HL-60 (cell line): ENCODE measurements around the gene C1orf167.

Experiments
- DNase-seq, 2 experiments: peaks; one replicate each; pipeline ENCODE4 v3.0.0-alpha.2; 2010 to 2020; ENCODE audit warnings: low read depth in 1 of 2, low spot score in 1 of 2
- H3K27ac ChIP-seq: fragments of 250-450 bp; sonication (Bioruptor Pico); replicated peaks from 2 replicates; pipeline ENCODE4 v1.5.1; 2020; ENCODE audit warnings: mild to moderate bottlenecking, moderate library complexity
- H3K27me3 ChIP-seq: fragments of 250-450 bp; sonication (Bioruptor Pico); 2 replicates; pipeline ENCODE4 v1.5.1; 2021; ENCODE audit warnings: mild to moderate bottlenecking, moderate library complexity; ENCODE audit not compliant: insufficient read depth, poor library complexity, severe bottlenecking
- H3K4me3 ChIP-seq: replicated peaks from 2 replicates; pipeline ENCODE4 v1.5.1; 2011; ENCODE audit warnings: mild to moderate bottlenecking, control low read depth, low read length; ENCODE audit not compliant: insufficient read depth
- GABPA ChIP-seq: IDR thresholded peaks from 2 replicates; pipeline ENCODE4 v1.6.1; 2012; ENCODE audit warnings: low read depth
- POLR2AphosphoS5 ChIP-seq: IDR thresholded peaks from 2 replicates; pipeline ENCODE4 v1.6.1; 2012; ENCODE audit warnings: low read depth
- SPI1 ChIP-seq: IDR thresholded peaks from 2 replicates; pipeline ENCODE4 v1.6.1; 2012; ENCODE audit warnings: low read depth, mild to moderate bottlenecking, borderline replicate concordance
- TF ChIP-seq, protein P1 (sequence below): IDR thresholded peaks from one replicate; pipeline ENCODE4 v1.5.1; 2011; ENCODE audit warnings: low read length, control low read depth, inconsistent platforms; ENCODE audit not compliant: insufficient read depth
- TF ChIP-seq, protein P2 (sequence below): IDR thresholded peaks from 2 replicates; pipeline ENCODE4 v1.6.1; 2012; ENCODE audit warnings: low read depth; ENCODE audit not compliant: insufficient replicate concordance

Gene C1orf167

GRCh38 chr1:11761285-11761684, 708 bp upstream of the C1orf167 start:
- Histone ChIP-seq H3K4me3 (no peak overlapping the region), H3K27me3 (peaks cover 5% of the 10 kb centered on the region), H3K27ac (no peak overlapping the region)
- DNase-seq: no peak
- TF ChIP-seq GABPA: no peak

GRCh38 chr1:11764115-11764514, 2.1 kb downstream of the C1orf167 start:
- H3K27ac ChIP-seq: no peak overlapping the region
- DNase-seq: no peak
- no peak overlapping the region for H3K4me3 ChIP-seq
- no peak for TF ChIP-seq SPI1
- TF ChIP-seq, protein P1, sequence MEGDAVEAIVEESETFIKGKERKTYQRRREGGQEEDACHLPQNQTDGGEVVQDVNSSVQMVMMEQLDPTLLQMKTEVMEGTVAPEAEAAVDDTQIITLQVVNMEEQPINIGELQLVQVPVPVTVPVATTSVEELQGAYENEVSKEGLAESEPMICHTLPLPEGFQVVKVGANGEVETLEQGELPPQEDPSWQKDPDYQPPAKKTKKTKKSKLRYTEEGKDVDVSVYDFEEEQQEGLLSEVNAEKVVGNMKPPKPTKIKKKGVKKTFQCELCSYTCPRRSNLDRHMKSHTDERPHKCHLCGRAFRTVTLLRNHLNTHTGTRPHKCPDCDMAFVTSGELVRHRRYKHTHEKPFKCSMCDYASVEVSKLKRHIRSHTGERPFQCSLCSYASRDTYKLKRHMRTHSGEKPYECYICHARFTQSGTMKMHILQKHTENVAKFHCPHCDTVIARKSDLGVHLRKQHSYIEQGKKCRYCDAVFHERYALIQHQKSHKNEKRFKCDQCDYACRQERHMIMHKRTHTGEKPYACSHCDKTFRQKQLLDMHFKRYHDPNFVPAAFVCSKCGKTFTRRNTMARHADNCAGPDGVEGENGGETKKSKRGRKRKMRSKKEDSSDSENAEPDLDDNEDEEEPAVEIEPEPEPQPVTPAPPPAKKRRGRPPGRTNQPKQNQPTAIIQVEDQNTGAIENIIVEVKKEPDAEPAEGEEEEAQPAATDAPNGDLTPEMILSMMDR: no peak
- TF ChIP-seq, protein P2, sequence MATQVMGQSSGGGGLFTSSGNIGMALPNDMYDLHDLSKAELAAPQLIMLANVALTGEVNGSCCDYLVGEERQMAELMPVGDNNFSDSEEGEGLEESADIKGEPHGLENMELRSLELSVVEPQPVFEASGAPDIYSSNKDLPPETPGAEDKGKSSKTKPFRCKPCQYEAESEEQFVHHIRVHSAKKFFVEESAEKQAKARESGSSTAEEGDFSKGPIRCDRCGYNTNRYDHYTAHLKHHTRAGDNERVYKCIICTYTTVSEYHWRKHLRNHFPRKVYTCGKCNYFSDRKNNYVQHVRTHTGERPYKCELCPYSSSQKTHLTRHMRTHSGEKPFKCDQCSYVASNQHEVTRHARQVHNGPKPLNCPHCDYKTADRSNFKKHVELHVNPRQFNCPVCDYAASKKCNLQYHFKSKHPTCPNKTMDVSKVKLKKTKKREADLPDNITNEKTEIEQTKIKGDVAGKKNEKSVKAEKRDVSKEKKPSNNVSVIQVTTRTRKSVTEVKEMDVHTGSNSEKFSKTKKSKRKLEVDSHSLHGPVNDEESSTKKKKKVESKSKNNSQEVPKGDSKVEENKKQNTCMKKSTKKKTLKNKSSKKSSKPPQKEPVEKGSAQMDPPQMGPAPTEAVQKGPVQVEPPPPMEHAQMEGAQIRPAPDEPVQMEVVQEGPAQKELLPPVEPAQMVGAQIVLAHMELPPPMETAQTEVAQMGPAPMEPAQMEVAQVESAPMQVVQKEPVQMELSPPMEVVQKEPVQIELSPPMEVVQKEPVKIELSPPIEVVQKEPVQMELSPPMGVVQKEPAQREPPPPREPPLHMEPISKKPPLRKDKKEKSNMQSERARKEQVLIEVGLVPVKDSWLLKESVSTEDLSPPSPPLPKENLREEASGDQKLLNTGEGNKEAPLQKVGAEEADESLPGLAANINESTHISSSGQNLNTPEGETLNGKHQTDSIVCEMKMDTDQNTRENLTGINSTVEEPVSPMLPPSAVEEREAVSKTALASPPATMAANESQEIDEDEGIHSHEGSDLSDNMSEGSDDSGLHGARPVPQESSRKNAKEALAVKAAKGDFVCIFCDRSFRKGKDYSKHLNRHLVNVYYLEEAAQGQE: no peak
- TF ChIP-seq POLR2AphosphoS5: no peak
- TF ChIP-seq GABPA: no peak
- H3K27me3 ChIP-seq: peaks cover 5% of the 10 kb centered on the region

GRCh38 chr1:11764519-11764918, 2.5 kb downstream of the C1orf167 start:
- H3K27ac ChIP-seq: no peak overlapping the region
- no peak overlapping the region for H3K4me3 ChIP-seq
- TF ChIP-seq, protein P1: no peak
- no peak for TF ChIP-seq GABPA
- TF ChIP-seq, protein P2: no peak
- no peak for TF ChIP-seq SPI1
- TF ChIP-seq POLR2AphosphoS5: no peak
- H3K27me3 ChIP-seq: peaks cover 5% of the 10 kb centered on the region
- no peak for DNase-seq

- Histone ChIP-seq H3K27me3 (peaks cover 5% of the 10 kb centered on the region), H3K4me3 (no peak overlapping the region), H3K27ac (no peak overlapping the region)
- DNase-seq: no peak
- TF ChIP-seq SPI1: no peak
- no peak for TF ChIP-seq GABPA
- TF ChIP-seq, protein P2: no peak
- TF ChIP-seq, protein P1: no peak
- TF ChIP-seq POLR2AphosphoS5: no peak
Observed at GRCh38 chr1:11765661-11766428, 3.9 kb downstream of the C1orf167 start.
